Parathyroid adenoma (tissue), 2 donors: ENCODE measurements around the gene HTR2C.

Source experiments
- H2AFZ ChIP-seq: fragments of 300-600 bp; sonication (generic); one replicate; pipeline ENCODE4 v1.7.0; 2017; ENCODE audit warnings: antibody characterized with exemption, mild to moderate bottlenecking
- H3K27ac ChIP-seq: fragments of 300-600 bp; sonication (generic); one replicate; pipeline ENCODE4 v1.7.0; 2017
- H3K27me3 ChIP-seq: fragments of 300-600 bp; sonication (generic); one replicate; pipeline ENCODE4 v1.7.0; 2017; ENCODE audit warnings: low read length; ENCODE audit not compliant: control insufficient read depth, insufficient read depth
- H3K36me3 ChIP-seq: fragments of 300-600 bp; sonication (generic); one replicate; pipeline ENCODE4 v1.7.0; 2017; ENCODE audit warnings: low read length; ENCODE audit not compliant: control insufficient read depth, insufficient read depth
- H3K4me1 ChIP-seq: fragments of 300-600 bp; sonication (generic); one replicate; pipeline ENCODE4 v1.7.0; 2017; ENCODE audit warnings: control low read depth
- H3K4me2 ChIP-seq: fragments of 300-600 bp; sonication (generic); one replicate; pipeline ENCODE4 v1.7.0; 2017; ENCODE audit warnings: low read length
- H3K4me3 ChIP-seq: fragments of 300-600 bp; sonication (generic); one replicate; pipeline ENCODE4 v1.7.0; 2017; ENCODE audit warnings: low read depth, low read length
- H3K79me2 ChIP-seq: fragments of 300-600 bp; sonication (generic); one replicate; pipeline ENCODE4 v1.7.0; 2017; ENCODE audit warnings: control low read depth
- H3K9ac ChIP-seq: fragments of 300-600 bp; sonication (generic); one replicate; pipeline ENCODE4 v1.7.0; 2017; ENCODE audit warnings: mild to moderate bottlenecking
- H3K9me3 ChIP-seq: fragments of 300-600 bp; sonication (generic); one replicate; pipeline ENCODE4 v1.7.0; 2017; ENCODE audit warnings: low read length; ENCODE audit not compliant: control insufficient read depth
- CTCF ChIP-seq: fragments of 300-600 bp; sonication (generic); IDR thresholded peaks from one replicate; pipeline ENCODE4 v1.7.0; 2017; ENCODE audit warnings: antibody characterized with exemption, mild to moderate bottlenecking
- donor health status: primary hyperparathyroidism.

The HTR2C gene

GRCh38 chrX:114582698-114583395 lies 1.0 kb upstream of the HTR2C start:
- Histone ChIP-seq H3K4me2 (no peak overlapping the region), H2AFZ (no peak overlapping the region), H3K4me1 (no peaks in the 10 kb centered on the region), H3K9ac (no peak overlapping the region), H3K27me3 (no peaks in the 10 kb centered on the region), H3K9me3 (no peaks in the 10 kb centered on the region), H3K36me3 (no peaks in the 10 kb centered on the region), H3K79me2 (no peaks in the 10 kb centered on the region), H3K4me3 (no peak overlapping the region), H3K27ac (no peak overlapping the region)
- TF ChIP-seq CTCF, result no peak

- Histone ChIP-seq H2AFZ (no peak overlapping the region), H3K27me3 (no peaks in the 10 kb centered on the region), H3K4me2 (peak overlapping the region; percentile 5), H3K79me2 (no peaks in the 10 kb centered on the region), H3K4me3 (no peak overlapping the region), H3K4me1 (no peaks in the 10 kb centered on the region), H3K36me3 (no peaks in the 10 kb centered on the region), H3K9me3 (no peaks in the 10 kb centered on the region), H3K9ac (no peak overlapping the region), H3K27ac (no peak overlapping the region)
- no peak for TF ChIP-seq CTCF
These were observed 573 bp downstream of the HTR2C start for GRCh38 chrX:114584375-114584943.

- Histone ChIP-seq H3K9me3 (no peaks in the 10 kb centered on the region), H3K79me2 (no peaks in the 10 kb centered on the region), H3K4me3 (no peak overlapping the region), H3K4me2 (no peak overlapping the region), H3K27ac (no peak overlapping the region), H3K4me1 (no peaks in the 10 kb centered on the region), H3K9ac (no peak overlapping the region), H2AFZ (no peak overlapping the region), H3K36me3 (no peaks in the 10 kb centered on the region), H3K27me3 (no peaks in the 10 kb centered on the region)
- no peak for TF ChIP-seq CTCF
These were observed 1.3 kb downstream of the HTR2C start for GRCh38 chrX:114584983-114585842.

- no peaks in the 10 kb centered on the region for H3K4me1 ChIP-seq
- no peak overlapping the region for H3K27ac ChIP-seq
- TF ChIP-seq CTCF, result no peak
- no peaks in the 10 kb centered on the region for H3K9me3 ChIP-seq
- H3K4me3 ChIP-seq, result no peak overlapping the region
- no peak overlapping the region for H3K9ac ChIP-seq
- H2AFZ ChIP-seq, result no peak overlapping the region
- no peaks in the 10 kb centered on the region for H3K79me2 ChIP-seq
- H3K36me3 ChIP-seq, result no peaks in the 10 kb centered on the region
- H3K27me3 ChIP-seq, result no peaks in the 10 kb centered on the region
- H3K4me2 ChIP-seq, result no peak overlapping the region
These were observed 7.2 kb downstream of the HTR2C start for GRCh38 chrX:114591121-114591520.
